HFF-Myc (cell line): ENCODE measurements around the gene CCN5.

Experiments used
- DNase-seq: peaks from one replicate; pipeline ENCODE4 v3.0.0-alpha.2; 2011; ENCODE audit warnings: low read depth; ENCODE audit errors: extremely low read depth
- H3K4me3 ChIP-seq: replicated peaks from 2 replicates; pipeline ENCODE4 v1.5.1; 2011; ENCODE audit warnings: low read depth, mild to moderate bottlenecking, control low read depth, low read length
- CTCF ChIP-seq: IDR thresholded peaks from 2 replicates; pipeline ENCODE4 v1.5.1; 2012; ENCODE audit warnings: mild to moderate bottlenecking, low read depth, low read length, control low read depth; ENCODE audit errors: missing control alignments

CCN5 gene

GRCh38 chr20:44690781-44691423 is 24.3 kb upstream of the CCN5 start:
- TF ChIP-seq CTCF, result no peak
- no peak overlapping the region for H3K4me3 ChIP-seq
- DNase-seq, result no peak

GRCh38 chr20:44691424-44692423 is 23.4 kb upstream of the CCN5 start:
- DNase-seq, result no peak
- TF ChIP-seq CTCF, result no peak
- H3K4me3 ChIP-seq, result no peak overlapping the region

- no peak for TF ChIP-seq CTCF
- DNase-seq, result no peak
- no peak overlapping the region for H3K4me3 ChIP-seq
Observed at GRCh38 chr20:44692932-44693480, 22.2 kb upstream of the CCN5 start.

GRCh38 chr20:44693627-44694026 is 21.5 kb upstream of the CCN5 start:
- no peak for TF ChIP-seq CTCF
- DNase-seq, result no peak
- no peak overlapping the region for H3K4me3 ChIP-seq

- no peak overlapping the region for H3K4me3 ChIP-seq
- DNase-seq, result no peak
- TF ChIP-seq CTCF, result no peak
Observed at GRCh38 chr20:44694159-44694558, 21.0 kb upstream of the CCN5 start.

GRCh38 chr20:44695295-44695673 is 19.9 kb upstream of the CCN5 start:
- no peak for TF ChIP-seq CTCF
- H3K4me3 ChIP-seq, result no peak overlapping the region
- DNase-seq, result no peak
